G401.6 (cell line): ENCODE results near the gene CARD19.

Experiments
- FAIRE-seq: peaks from 2 replicates; lab custom pipeline; 2012; peaks lifted over from hg19 to GRCh38; lab: Jason Lieb, UNC

Gene CARD19

GRCh38 chr9:93096131-93096802 is at the start of gene CARD19:
Gene CARD19 (plus strand): TSS chr9:93096217. CDS start chr9:93096346, 129 bp downstream.
- FAIRE-seq: no peak

- no peak for FAIRE-seq
These were observed 47.2 kb upstream of the CARD19 start for GRCh38 chr9:93048566-93049448.

- no peak for FAIRE-seq
These were observed 46.5 kb upstream of the CARD19 start for GRCh38 chr9:93049491-93049890.

- FAIRE-seq: no peak
These were observed 45.8 kb upstream of the CARD19 start for GRCh38 chr9:93050231-93050630.

- no peak for FAIRE-seq
These were observed 44.3 kb upstream of the CARD19 start for GRCh38 chr9:93051680-93052089.

GRCh38 chr9:93052791-93053540 is 43.1 kb upstream of the CARD19 start:
- FAIRE-seq: no peak

- no peak for FAIRE-seq
These were observed 42.2 kb upstream of the CARD19 start for GRCh38 chr9:93053781-93054331.

GRCh38 chr9:93054758-93055704 is 41.0 kb upstream of the CARD19 start:
- no peak for FAIRE-seq

- FAIRE-seq: no peak
These were observed 38.8 kb upstream of the CARD19 start for GRCh38 chr9:93057042-93057702.

GRCh38 chr9:93057703-93058354 is 38.2 kb upstream of the CARD19 start:
- no peak for FAIRE-seq

- FAIRE-seq: no peak
These were observed 37.5 kb upstream of the CARD19 start, which contains the start of gene SUSD3 for GRCh38 chr9:93058355-93059010. Gene SUSD3 (plus strand): TSS chr9:93058701. CDS start chr9:93058743, 42 bp downstream.

GRCh38 chr9:93059011-93059714 is 36.9 kb upstream of the CARD19 start:
- no peak for FAIRE-seq

GRCh38 chr9:93059715-93060578 is 36.1 kb upstream of the CARD19 start:
- no peak for FAIRE-seq

GRCh38 chr9:93060746-93061259 is 35.2 kb upstream of the CARD19 start:
- FAIRE-seq: no peak

GRCh38 chr9:93061260-93061751 is 34.7 kb upstream of the CARD19 start:
- no peak for FAIRE-seq

GRCh38 chr9:93061791-93062763 is 33.9 kb upstream of the CARD19 start:
- FAIRE-seq: no peak
